GM18907 (cell line): Measurements from ENCODE around the gene FGD5.
A peak's percentile ranks its signal among the peaks of the same experiment; 100 is the strongest.

Source experiments
- ATAC-seq: cut with Tn5 transposase; IDR thresholded peaks from one replicate; pipeline ENCODE4 v1.9.1; 2021; ENCODE audit warnings: mild to moderate bottlenecking, moderate library complexity; ENCODE audit not compliant: unreplicated experiment

FGD5 gene

DNA sequence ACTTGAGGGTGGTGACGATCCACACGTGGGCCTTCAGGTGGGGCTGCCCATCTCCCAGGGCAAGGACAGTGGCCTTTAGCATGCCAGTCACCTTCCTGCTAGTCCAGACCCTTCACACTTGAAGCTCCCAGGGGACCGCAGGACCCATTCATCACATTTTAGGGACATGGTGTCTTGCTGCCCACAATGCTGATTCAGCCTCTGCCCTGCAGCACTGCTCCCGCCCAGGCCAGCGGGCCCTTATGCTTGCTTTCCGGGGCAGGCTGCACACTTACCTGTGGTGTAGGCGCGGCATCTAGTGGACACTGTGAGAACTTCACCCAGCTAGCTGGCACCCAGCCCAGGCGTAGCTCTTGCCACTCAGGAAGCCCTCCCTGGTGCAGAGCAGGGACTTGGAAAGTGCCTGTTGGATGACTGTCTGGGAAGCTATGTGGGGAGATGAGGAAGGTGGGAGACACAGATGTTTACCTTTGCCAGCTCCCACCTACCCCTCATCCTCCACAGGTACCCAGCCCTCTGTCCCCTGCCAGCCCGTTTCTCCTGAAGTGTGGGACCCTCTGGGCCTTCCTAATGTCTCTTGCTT lies 102.4 kb downstream of the FGD5 start:
- peak; percentile 79 for ATAC-seq

GRCh38 chr3:14921811-14922705 lies 103.3 kb downstream of the FGD5 start:
- ATAC-seq, result no peak

- no peak for ATAC-seq
These were observed 104.1 kb downstream of the FGD5 start for GRCh38 chr3:14922863-14923262.

DNA sequence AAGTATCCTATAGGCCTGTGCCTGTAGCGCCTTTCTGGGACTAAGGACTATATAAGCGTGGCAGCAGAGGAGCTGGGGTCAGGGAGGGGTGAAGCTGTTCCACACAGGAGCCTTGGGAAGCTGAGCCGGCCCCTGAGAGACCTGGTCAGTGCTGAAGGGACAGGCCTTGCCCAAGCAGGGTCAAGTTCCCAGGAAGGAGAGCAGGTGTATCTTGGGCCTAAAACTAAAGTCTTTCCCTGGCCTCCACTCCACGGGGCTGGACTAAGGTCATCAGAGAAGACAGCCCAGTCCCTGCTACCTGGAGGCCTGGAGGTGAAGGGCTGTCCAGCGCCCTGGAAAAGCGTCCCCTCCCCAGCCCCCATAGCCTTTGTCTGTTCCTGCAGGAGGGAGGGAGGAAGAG lies 104.7 kb downstream of the FGD5 start:
- ATAC-seq, result no peak

- ATAC-seq, result no peak
These were observed 107.2 kb downstream of the FGD5 start for GRCh38 chr3:14925729-14926591.

GRCh38 chr3:14926592-14926991 lies 107.8 kb downstream of the FGD5 start:
- ATAC-seq, result no peak

DNA sequence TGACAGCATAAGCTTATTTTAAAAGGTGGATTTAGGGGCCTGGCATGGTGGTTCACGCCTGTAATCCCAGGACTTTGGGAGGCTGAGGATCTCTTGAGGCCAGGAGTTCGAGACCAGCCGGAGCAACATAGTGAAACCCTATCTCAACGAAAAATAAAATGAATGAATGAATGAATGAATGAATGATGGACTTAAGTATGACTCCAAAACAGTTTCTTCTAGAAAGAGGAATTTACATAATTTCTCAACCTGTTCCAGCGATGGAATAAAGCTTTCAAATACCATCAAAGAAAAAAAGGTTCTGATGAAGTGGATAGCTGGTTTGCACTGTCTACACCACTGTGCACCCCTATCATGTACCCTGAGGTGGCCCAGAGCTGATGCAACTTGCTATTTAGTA lies 108.5 kb downstream of the FGD5 start:
- ATAC-seq, result no peak

GRCh38 chr3:14929310-14930074 lies 110.7 kb downstream of the FGD5 start:
- ATAC-seq, result no peak

DNA sequence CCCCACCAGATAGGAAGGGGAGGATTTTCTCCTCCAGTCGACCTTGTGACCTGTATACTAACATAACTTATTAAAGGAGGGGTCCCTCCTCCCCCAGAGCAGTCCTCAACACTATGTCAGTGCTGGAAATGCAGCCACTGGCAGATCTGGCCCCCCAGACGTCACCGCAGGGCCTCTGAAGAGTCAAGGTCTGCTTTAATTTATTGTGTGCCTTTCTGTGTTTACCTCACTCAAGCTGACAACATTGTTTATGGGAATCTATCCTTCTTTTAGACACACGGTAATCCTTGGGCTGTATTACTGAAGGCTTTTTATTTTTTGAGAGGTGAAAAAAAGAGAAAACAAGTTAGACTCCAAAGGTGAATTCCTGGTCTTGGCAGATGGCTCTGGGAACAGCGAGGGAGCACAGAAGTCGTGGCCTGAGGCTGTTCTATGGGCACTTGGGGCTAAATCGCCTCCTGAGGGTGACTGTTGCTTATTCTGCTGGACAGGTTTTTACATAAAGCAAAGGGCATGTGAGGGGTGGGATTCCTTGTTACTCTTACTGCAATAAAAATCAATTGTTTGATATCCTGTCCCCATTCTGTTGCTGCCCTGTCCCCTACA lies 115.2 kb downstream of the FGD5 start:
- no peak for ATAC-seq

- ATAC-seq, result no peak
These were observed 117.0 kb downstream of the FGD5 start for GRCh38 chr3:14935592-14936345.

DNA sequence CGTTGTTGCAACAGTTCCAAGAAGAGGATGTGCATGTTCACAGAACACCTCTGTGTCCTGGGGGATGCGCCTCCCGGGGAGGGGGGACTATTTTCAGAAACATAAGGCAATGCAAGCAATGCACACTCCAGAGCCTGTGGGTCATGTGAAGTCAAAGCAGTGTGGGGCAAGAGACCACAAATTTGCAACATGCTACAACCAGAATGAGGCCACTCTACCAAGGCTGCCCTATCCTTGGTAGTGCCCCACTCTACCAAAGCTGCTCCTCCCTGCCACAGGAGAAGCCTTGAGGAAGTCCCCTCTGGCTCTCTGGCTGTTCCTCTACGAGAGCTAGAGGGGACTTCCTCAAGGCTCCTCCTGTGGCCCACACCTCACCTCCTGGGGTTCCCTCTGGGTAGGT lies 120.2 kb downstream of the FGD5 start:
- no peak for ATAC-seq

DNA sequence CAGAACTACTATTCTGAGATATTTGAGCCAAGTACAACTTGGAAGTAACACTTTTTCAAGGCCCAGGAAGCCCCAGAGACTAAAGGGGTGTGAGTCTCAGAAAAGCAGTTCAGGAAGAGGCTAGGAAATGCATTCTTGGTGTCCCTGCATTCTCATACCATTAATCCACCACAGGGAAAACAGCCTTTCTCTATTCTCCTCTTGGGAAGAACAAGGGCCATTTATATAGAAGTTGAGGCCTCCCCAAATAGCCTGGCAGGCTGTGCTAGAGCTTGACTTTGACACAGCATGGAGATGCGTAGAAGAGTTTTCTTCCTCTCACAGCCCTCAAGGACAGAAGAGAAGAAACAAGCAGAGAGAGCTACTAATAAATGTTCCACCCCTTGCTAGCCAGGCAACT lies 123.1 kb downstream of the FGD5 start:
- no peak for ATAC-seq

DNA sequence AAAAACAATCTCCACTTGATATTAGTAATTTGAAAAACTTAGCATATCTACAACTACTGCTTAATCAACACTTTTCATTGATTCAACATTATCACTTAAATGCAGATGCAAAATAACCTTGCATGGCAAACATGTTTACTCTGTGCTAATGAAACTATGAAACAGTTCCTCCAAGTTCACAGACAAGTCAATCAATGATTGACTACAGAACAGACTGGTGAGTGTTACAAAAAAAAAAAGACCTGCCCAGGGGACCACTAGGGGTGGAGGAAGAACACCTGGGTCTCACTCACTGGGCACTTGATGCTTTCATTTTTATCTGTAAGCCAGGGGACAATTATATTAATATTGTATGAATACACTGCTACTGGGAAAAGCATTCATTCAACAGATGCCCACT lies 124.3 kb downstream of the FGD5 start:
- peak; percentile 32 for ATAC-seq

GRCh38 chr3:14946236-14946635 lies 127.5 kb downstream of the FGD5 start:
- no peak for ATAC-seq

- ATAC-seq, result no peak
These were observed 128.0 kb downstream of the FGD5 start for GRCh38 chr3:14946739-14947099.

- peak; percentile 63 for ATAC-seq
These were observed 128.5 kb downstream of the FGD5 start, which contains the start of gene NR2C2 for GRCh38 chr3:14947100-14947885. Gene NR2C2 (plus strand): TSS chr3:14947583. CDS start chr3:15003915, 56,332 bp downstream.

GRCh38 chr3:14947886-14948608 lies 129.3 kb downstream of the FGD5 start:
- peak; percentile 90 for ATAC-seq

DNA sequence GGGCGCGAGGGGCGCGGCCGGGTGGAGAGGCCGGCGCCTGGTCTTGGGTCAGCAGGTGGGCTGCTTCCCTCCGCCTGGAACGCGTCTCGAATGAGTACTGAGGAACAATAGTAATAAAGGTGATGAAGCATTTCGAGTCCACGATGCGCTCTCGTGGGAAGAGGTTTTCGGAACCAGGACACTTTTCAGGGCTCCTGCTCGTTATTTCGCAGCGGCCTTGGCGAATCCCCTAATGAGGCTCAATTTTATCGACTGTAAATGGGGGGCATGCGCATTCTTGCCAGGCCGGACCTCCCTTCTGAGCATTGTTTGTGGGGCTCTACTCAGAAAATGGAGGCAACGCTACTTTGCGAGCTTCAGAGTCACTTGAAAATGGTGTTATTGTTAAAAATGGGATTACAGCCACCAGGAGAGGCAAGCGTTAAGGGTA lies 129.9 kb downstream of the FGD5 start:
- peak; percentile 1 for ATAC-seq
